ENCODE measurements around the gene MEOX2.

DNA sequence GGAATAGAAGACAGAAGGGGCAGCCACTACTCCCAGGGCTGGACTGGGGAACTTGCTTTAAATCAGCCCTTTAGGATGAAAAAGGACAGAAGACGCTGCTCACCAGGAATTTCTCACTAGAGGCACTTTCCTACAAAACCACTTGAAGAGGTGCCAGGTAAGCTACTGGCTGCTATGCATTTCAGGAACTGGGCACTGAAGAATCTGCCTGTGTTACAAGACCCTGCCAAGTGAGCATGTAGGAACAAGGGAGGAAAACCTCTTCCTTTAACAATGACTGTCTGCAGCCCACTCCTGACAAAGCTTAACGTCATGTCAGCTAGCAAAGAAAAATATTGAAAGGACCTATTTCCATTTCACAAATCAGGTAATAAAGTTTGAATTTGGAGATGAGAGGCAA, 118.8 kb downstream of the MEOX2 start:
- TF ChIP-seq NR2F1 (CRISPR knock-in tag; IDR thresholded peaks at IDR 0.05) (no peak), JUND (CRISPR knock-in tag; IDR thresholded peaks at IDR 0.05) (no peak), ZNF17 (CRISPR knock-in tag; IDR thresholded peaks at IDR 0.05) (no peak), EP300 (IDR thresholded peaks at IDR 0.05; ENCODE audit: low read depth in 2 of 2, low read length in 2 of 2) (no peak), EP300 (CRISPR knock-in tag; IDR thresholded peaks at IDR 0.05; ENCODE audit: borderline replicate concordance) (no peak)
- TF ChIP-seq, protein P1, sequence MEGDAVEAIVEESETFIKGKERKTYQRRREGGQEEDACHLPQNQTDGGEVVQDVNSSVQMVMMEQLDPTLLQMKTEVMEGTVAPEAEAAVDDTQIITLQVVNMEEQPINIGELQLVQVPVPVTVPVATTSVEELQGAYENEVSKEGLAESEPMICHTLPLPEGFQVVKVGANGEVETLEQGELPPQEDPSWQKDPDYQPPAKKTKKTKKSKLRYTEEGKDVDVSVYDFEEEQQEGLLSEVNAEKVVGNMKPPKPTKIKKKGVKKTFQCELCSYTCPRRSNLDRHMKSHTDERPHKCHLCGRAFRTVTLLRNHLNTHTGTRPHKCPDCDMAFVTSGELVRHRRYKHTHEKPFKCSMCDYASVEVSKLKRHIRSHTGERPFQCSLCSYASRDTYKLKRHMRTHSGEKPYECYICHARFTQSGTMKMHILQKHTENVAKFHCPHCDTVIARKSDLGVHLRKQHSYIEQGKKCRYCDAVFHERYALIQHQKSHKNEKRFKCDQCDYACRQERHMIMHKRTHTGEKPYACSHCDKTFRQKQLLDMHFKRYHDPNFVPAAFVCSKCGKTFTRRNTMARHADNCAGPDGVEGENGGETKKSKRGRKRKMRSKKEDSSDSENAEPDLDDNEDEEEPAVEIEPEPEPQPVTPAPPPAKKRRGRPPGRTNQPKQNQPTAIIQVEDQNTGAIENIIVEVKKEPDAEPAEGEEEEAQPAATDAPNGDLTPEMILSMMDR (CRISPR knock-in tag; IDR thresholded peaks at IDR 0.05), result no peak
